ENCODE measurements around the gene SERPINB1. TPM values are rescaled to one million over a fixed set of nuclear protein-coding genes. Genes with fewer than 3 reads are reported as not detected.

Gene SERPINB1
- total RNA-seq, 3 donors from 2014 or later: 35.1 to 53.6 (median 51.8) TPM

DNA sequence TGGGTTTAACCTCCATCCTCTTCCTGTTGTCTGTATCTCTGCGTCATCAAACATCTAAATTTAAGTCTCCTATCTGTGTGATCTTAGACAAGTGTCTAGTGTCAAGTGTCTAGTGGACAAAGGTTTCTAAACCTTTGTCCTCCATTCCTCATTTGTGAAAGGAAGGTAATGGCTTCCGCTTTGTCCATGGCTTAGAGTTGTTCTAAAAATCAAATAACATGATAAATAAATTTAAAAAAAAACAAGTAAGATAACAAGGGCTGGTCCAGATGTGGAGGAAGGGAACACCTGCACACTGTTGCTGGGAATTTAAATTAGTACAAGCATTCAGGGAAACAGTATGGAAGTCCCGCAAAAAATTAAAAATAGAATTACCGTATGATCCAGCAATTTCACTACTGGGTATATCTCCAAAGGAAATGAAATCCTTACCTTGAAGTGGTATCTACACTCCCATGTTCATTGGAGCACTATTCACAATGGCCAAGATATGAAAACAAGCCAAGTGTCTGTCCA, 17.6 kb upstream of the SERPINB1 start:
- Histone ChIP-seq H3K27ac (peak overlapping the region; percentile 73 to 76), H3K4me1 (no peaks in the 10 kb centered on the region), H3K36me3 (no peaks in the 10 kb centered on the region), H3K9me3 (no peaks in the 10 kb centered on the region), H3K4me3 (no peak overlapping the region), H3K27me3 (no peaks in the 10 kb centered on the region)
- TF ChIP-seq POLR2AphosphoS5 (IDR thresholded peaks at IDR 0.05): no peak
- TF ChIP-seq, protein P1, sequence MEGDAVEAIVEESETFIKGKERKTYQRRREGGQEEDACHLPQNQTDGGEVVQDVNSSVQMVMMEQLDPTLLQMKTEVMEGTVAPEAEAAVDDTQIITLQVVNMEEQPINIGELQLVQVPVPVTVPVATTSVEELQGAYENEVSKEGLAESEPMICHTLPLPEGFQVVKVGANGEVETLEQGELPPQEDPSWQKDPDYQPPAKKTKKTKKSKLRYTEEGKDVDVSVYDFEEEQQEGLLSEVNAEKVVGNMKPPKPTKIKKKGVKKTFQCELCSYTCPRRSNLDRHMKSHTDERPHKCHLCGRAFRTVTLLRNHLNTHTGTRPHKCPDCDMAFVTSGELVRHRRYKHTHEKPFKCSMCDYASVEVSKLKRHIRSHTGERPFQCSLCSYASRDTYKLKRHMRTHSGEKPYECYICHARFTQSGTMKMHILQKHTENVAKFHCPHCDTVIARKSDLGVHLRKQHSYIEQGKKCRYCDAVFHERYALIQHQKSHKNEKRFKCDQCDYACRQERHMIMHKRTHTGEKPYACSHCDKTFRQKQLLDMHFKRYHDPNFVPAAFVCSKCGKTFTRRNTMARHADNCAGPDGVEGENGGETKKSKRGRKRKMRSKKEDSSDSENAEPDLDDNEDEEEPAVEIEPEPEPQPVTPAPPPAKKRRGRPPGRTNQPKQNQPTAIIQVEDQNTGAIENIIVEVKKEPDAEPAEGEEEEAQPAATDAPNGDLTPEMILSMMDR (IDR thresholded peaks at IDR 0.05): no peak
- no peak for TF ChIP-seq POLR2A (IDR thresholded peaks at IDR 0.05)
- intact Hi-C loops (cut with DNase I; ENCODE audit: low total_unique reads): no loop called here
- no peak for DNase-seq (ENCODE audit: low spot score in 2 of 2)

DNA sequence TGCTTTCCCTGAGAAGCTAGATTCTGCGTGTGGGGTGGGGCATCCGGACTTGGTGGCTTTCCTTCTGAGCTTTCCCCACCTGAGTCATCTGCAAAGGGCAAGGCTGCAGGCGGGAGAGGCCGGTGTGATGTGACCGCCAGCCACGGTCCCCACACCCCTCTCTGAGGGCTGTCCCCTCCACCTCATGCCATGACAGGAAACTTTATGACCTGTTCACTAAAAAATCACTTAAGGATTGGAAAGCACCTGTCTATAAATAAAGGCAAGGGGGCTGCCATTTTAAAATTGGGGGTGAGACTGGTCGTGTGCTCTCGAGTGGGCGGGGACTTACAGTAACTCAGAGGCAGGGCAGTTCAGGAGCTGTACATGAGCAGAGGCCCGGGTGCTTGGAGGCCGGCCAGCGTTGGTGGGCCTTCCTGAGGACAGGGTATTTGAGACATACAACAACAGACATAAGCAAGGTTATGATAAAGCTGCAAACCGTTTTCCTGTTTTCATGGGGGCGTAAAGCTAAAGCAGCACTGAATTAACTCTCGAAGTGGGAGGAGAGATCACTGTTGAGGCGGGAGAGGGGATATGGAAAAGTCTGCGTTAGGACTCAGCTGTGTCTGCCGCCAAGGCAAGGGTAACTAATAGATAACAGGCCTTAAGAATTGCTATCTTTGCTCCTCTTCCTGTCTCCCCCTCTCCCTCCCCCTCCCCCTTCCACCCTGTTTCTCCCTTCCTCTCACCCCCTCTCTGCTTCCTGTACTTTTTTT, 16.1 kb upstream of the SERPINB1 start:
- TF ChIP-seq POLR2AphosphoS5 (IDR thresholded peaks at IDR 0.05) (no peak), POLR2A (IDR thresholded peaks at IDR 0.05) (no peak)
- TF ChIP-seq, protein P1 (IDR thresholded peaks at IDR 0.05): no peak
- peak overlapping the region; percentile 73 to 76 for H3K27ac ChIP-seq
- DNase-seq (ENCODE audit: low spot score in 2 of 2): no peak
- no peaks in the 10 kb centered on the region for H3K27me3 ChIP-seq
- no peaks in the 10 kb centered on the region for H3K36me3 ChIP-seq
- intact Hi-C loops (cut with DNase I; ENCODE audit: low total_unique reads): no loop called here
- H3K9me3 ChIP-seq: no peaks in the 10 kb centered on the region
- no peaks in the 10 kb centered on the region for H3K4me1 ChIP-seq
- H3K4me3 ChIP-seq: peak overlapping the region in 2 of 3 donors; percentile 21 to 44

DNA sequence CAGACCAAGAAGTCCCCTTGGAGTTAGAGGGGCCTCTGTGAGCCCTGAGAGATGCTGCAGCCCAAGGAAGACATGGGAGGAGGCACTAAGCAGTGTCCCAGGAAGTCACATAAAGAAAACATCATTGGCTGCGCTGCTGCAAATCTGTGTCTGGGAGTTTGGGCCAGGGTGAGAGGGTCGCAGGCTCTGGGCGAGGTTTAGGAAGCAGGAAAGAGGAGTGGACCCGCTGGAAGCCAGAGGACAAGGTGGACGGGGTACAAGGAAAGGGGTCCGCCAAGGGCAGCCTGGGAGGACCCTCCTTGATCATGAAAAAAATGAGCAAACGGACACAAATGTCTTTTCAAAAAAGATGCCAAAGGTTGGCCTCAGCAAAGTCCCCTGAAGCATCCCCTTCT, 15.5 kb upstream of the SERPINB1 start:
- H3K4me3 ChIP-seq: no peak overlapping the region
- H3K4me1 ChIP-seq: no peaks in the 10 kb centered on the region
- TF ChIP-seq, protein P1 (IDR thresholded peaks at IDR 0.05): no peak
- no peak for TF ChIP-seq POLR2AphosphoS5 (IDR thresholded peaks at IDR 0.05)
- no peak for TF ChIP-seq POLR2A (IDR thresholded peaks at IDR 0.05)
- peak overlapping the region; percentile 73 to 76 for H3K27ac ChIP-seq
- intact Hi-C loops (cut with DNase I; ENCODE audit: low total_unique reads): no loop called here
- no peak for DNase-seq (ENCODE audit: low spot score in 2 of 2)
- H3K36me3 ChIP-seq: no peaks in the 10 kb centered on the region
- H3K27me3 ChIP-seq: no peaks in the 10 kb centered on the region
- no peaks in the 10 kb centered on the region for H3K9me3 ChIP-seq

DNA sequence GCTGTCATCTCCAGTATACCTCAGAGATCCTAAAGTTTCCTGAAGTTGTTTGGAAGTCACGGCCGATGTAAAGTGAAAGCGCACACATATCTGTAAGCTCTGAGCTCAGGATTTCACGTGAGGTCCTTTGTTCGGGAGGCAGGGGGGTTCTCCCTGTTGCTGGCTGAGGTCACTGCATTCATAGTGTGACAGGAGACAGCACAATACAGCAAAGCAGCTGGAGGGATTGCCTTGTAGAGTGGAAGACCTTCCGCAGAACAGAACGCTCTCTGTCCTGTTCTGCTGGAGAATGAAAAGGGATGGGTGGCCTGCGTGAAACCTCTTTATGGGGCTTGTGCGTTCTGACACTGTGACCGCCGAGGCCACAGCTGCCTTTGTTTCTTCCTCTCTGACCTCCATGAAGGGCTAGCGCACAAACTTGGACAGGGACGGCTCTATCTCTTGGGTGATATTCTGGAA, 13.4 kb upstream of the SERPINB1 start:
- peak overlapping the region; percentile 71 to 80 for H3K27ac ChIP-seq

More for the DNA sequence above, 13.4 kb upstream of the SERPINB1 start:
- TF ChIP-seq POLR2A (IDR thresholded peaks at IDR 0.05): no peak
- TF ChIP-seq POLR2AphosphoS5 (IDR thresholded peaks at IDR 0.05): no peak
- TF ChIP-seq, protein P1 (IDR thresholded peaks at IDR 0.05): no peak
- Histone ChIP-seq H3K4me3 (peak overlapping the region in 1 of 3 donors; percentile 62), H3K36me3 (no peaks in the 10 kb centered on the region), H3K9me3 (no peaks in the 10 kb centered on the region), H3K4me1 (no peaks in the 10 kb centered on the region), H3K27me3 (no peaks in the 10 kb centered on the region)
- intact Hi-C loops (cut with DNase I; ENCODE audit: low total_unique reads): no loop called here
- no peak for DNase-seq (ENCODE audit: low spot score in 2 of 2)
